ENCODE measurements around the gene MRPL38.

DNA sequence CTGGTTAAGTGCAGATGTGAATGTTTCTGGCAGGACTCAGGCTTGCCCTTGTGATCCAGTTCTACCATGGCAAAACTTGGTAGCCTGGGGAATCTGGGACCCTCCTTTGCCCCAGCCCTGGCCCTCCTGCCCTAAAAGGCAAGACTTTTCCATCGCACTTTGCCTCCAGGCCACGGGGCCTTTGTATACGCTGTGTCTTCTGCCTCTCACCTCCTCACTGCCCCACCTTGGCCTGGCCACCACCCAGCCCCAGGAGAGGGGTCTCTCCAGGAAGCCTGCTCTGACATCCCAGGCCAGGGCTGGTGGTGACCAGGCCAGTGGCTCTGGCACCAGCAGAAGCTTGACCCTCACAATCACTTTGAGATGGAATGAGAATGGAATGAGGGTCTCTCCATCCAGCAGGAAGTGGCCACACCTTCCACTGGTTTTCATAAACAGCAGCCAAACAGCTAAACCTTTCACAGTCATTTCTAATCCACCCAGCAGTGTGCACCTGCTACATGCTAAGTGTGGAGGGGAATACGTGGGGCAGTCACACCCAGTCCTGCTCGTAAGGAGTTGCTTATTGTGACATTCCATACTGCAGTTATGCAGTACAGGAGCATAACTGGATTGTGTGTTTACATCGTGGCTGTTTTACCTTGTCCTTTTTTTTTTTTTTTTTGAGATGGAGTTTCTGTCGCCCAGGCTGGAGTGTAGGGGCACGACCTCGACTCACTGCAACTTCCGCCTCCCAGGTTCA, 1.6 kb upstream of the MRPL38 start:
- TF ChIP-seq, protein P1, sequence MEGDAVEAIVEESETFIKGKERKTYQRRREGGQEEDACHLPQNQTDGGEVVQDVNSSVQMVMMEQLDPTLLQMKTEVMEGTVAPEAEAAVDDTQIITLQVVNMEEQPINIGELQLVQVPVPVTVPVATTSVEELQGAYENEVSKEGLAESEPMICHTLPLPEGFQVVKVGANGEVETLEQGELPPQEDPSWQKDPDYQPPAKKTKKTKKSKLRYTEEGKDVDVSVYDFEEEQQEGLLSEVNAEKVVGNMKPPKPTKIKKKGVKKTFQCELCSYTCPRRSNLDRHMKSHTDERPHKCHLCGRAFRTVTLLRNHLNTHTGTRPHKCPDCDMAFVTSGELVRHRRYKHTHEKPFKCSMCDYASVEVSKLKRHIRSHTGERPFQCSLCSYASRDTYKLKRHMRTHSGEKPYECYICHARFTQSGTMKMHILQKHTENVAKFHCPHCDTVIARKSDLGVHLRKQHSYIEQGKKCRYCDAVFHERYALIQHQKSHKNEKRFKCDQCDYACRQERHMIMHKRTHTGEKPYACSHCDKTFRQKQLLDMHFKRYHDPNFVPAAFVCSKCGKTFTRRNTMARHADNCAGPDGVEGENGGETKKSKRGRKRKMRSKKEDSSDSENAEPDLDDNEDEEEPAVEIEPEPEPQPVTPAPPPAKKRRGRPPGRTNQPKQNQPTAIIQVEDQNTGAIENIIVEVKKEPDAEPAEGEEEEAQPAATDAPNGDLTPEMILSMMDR (IDR thresholded peaks at IDR 0.05), result no peak
- no peak for TF ChIP-seq POLR2AphosphoS5 (IDR thresholded peaks at IDR 0.05; ENCODE audit: insufficient read depth in 1 of 2, low read depth in 1 of 2)
